Measurements from ENCODE around the gene CDC40.

DNA sequence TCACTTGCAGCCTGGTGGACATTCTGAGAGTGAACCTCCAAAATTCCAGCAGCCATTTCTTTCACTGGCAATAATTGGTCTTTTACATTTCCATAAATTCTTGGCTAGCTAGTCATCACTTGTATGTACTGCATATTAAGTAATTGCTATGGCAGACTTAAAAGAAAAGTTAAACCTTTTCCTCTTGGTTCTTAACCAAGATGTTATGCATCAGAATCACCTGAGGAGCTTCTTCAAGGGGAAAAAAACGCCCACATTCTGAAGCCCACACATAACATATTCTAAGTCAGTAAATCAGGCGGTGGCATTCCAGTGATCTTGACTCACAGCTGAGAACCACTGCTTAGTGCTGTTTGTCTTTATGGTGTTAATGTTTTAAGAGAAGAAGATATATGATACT, 37.0 kb downstream of the CDC40 start:
- TF ChIP-seq CTCF (IDR thresholded peaks at IDR 0.05) (no peak), POLR2A (IDR thresholded peaks at IDR 0.05) (no peak), EP300 (IDR thresholded peaks at IDR 0.05) (no peak)

Measured in tibial nerve (tissue), 4 donors.